ENCODE results near the gene GLRA1. TPM values are rescaled to one million over a fixed set of nuclear protein-coding genes. Genes with fewer than 3 reads are reported as not detected.

GLRA1 gene
- total and polyA plus RNA-seq, 2 donors from 2014 or later: not detected

GRCh38 chr5:151808451-151809169 is 116.0 kb downstream of the GLRA1 start:
- Histone ChIP-seq H3K4me3 (ENCODE audit: low read length in 3 of 3) (no peak overlapping the region), H3K4me1 (ENCODE audit: control insufficient read depth in 2 of 3, insufficient read depth in 2 of 3, low read depth in 1 of 3, low read length in 3 of 3) (peaks cover 0 to 4% (median 2%) of the 10 kb centered on the region in 3 donors), H3K27me3 (ENCODE audit: control insufficient read depth, insufficient read depth, low read length) (no peaks in the 10 kb centered on the region), H3K9ac (ENCODE audit: low read length in 3 of 3) (no peak overlapping the region), H3K9me3 (ENCODE audit: control insufficient read depth in 2 of 3, insufficient read depth in 1 of 3, low read length in 3 of 3) (no peaks in the 10 kb centered on the region), H3K27ac (ENCODE audit: low read depth in 2 of 2, low read length in 2 of 2) (no peak overlapping the region), H3K36me3 (ENCODE audit: control insufficient read depth in 2 of 3, insufficient read depth in 3 of 3, low read length in 3 of 3) (peaks cover 3 to 23% (median 14%) of the 10 kb centered on the region in 3 donors)
- DNase-seq (no peak), FAIRE-seq (no peak)
- intact Hi-C loops (cut with DNase I): no loop called here
- TF ChIP-seq CTCF (IDR thresholded peaks at IDR 0.05; ENCODE audit: borderline replicate concordance, extremely low read depth, insufficient read depth): no peak

- Histone ChIP-seq H3K36me3 (ENCODE audit: control insufficient read depth in 2 of 3, insufficient read depth in 3 of 3, low read length in 3 of 3) (peaks cover 7 to 24% (median 17%) of the 10 kb centered on the region in 3 donors), H3K9me3 (ENCODE audit: control insufficient read depth in 2 of 3, insufficient read depth in 1 of 3, low read length in 3 of 3) (no peaks in the 10 kb centered on the region), H3K9ac (ENCODE audit: low read length in 3 of 3) (no peak overlapping the region), H3K27me3 (ENCODE audit: control insufficient read depth, insufficient read depth, low read length) (no peaks in the 10 kb centered on the region), H3K27ac (ENCODE audit: low read depth in 2 of 2, low read length in 2 of 2) (no peak overlapping the region), H3K4me1 (ENCODE audit: control insufficient read depth in 2 of 3, insufficient read depth in 2 of 3, low read depth in 1 of 3, low read length in 3 of 3) (peaks cover 0 to 4% (median 2%) of the 10 kb centered on the region in 3 donors), H3K4me3 (ENCODE audit: low read length in 3 of 3) (no peak overlapping the region)
- FAIRE-seq (no peak), DNase-seq (no peak)
- intact Hi-C loops (cut with DNase I): no loop called here
- no peak for TF ChIP-seq CTCF (IDR thresholded peaks at IDR 0.05; ENCODE audit: borderline replicate concordance, extremely low read depth, insufficient read depth)
These were observed 119.0 kb downstream of the GLRA1 start for GRCh38 chr5:151805414-151806223.

- Histone ChIP-seq H3K27me3 (ENCODE audit: control insufficient read depth, insufficient read depth, low read length) (no peaks in the 10 kb centered on the region), H3K27ac (ENCODE audit: low read depth in 2 of 2, low read length in 2 of 2) (no peak overlapping the region), H3K4me1 (ENCODE audit: control insufficient read depth in 2 of 3, insufficient read depth in 2 of 3, low read depth in 1 of 3, low read length in 3 of 3) (no peaks in the 10 kb centered on the region), H3K9ac (ENCODE audit: low read length in 3 of 3) (no peak overlapping the region), H3K36me3 (ENCODE audit: control insufficient read depth in 2 of 3, insufficient read depth in 3 of 3, low read length in 3 of 3) (peaks cover 23 to 64% (median 40%) of the 10 kb centered on the region in 3 donors), H3K9me3 (ENCODE audit: control insufficient read depth in 2 of 3, insufficient read depth in 1 of 3, low read length in 3 of 3) (no peaks in the 10 kb centered on the region), H3K4me3 (ENCODE audit: low read length in 3 of 3) (no peak overlapping the region)
- no peak for TF ChIP-seq CTCF (IDR thresholded peaks at IDR 0.05; ENCODE audit: borderline replicate concordance, extremely low read depth, insufficient read depth)
- intact Hi-C loops (cut with DNase I): no loop called here
- FAIRE-seq: no peak
- no peak for DNase-seq
These were observed 124.1 kb downstream of the GLRA1 start for GRCh38 chr5:151800532-151800931.
